Measurements from ENCODE around the gene MSI2.

The MSI2 gene

DNA sequence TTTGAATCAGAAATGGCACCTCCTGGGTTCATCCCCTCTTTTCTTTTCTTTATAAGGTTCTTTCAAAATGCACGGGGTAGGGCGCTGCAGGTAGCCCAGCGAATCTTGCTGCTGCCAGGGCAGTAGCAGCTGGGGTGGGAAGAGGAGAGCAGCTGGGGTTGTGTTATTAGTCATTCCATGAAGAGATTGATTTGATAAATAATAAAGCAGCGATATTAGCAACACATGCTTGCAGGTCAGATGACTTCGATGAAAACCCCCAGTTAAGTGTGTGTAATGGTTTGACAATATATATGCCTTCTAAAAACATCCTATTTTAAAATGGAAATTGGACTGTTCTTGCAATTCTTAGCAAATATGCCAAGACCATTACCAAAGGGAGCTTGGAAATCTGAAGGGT lies 288.1 kb downstream of the MSI2 start:
- H4K20me1 ChIP-seq (ENCODE audit: control insufficient read depth, insufficient read depth, low read depth, low read length), result no peaks in the 10 kb centered on the region
- peaks cover 35% of the 10 kb centered on the region for H3K79me2 ChIP-seq (ENCODE audit: control insufficient read depth, low read length)
- no peaks in the 10 kb centered on the region for H3K27me3 ChIP-seq (ENCODE audit: control insufficient read depth, low read length)
- peak overlapping the region; percentile 51 for H3K4me3 ChIP-seq (ENCODE audit: low read length)
- peak overlapping the region; percentile 66 for H3K4me2 ChIP-seq (ENCODE audit: low read length)
- peak overlapping the region; percentile 75 for H3K27ac ChIP-seq (ENCODE audit: low read depth, low read length)
- H3K36me3 ChIP-seq (ENCODE audit: control insufficient read depth, low read length), result peaks cover 5% of the 10 kb centered on the region
- no peaks in the 10 kb centered on the region for H3K9me2 ChIP-seq (replicated peaks; ENCODE audit: control insufficient read depth, low read length)
- no peaks in the 10 kb centered on the region for H3K9me3 ChIP-seq (ENCODE audit: control insufficient read depth, insufficient read depth, low read length)
- TF ChIP-seq EZH2phosphoT487 (IDR thresholded peaks at IDR 0.05; ENCODE audit: borderline replicate concordance, low read length) (no peak), CTCF (IDR thresholded peaks at IDR 0.05; ENCODE audit: low read depth, low read length, poor library complexity, severe bottlenecking) (no peak)
- H3K4me1 ChIP-seq (ENCODE audit: control insufficient read depth, low read length), result peaks cover 82% of the 10 kb centered on the region
- H3F3A ChIP-seq (ENCODE audit: control insufficient read depth, insufficient read depth), result peaks cover 26% of the 10 kb centered on the region

GRCh38 chr17:57544834-57545463 lies 288.6 kb downstream of the MSI2 start:
- Histone ChIP-seq H3K36me3 (ENCODE audit: control insufficient read depth, low read length) (peaks cover 8% of the 10 kb centered on the region), H3K4me1 (ENCODE audit: control insufficient read depth, low read length) (peaks cover 88% of the 10 kb centered on the region), H3K4me3 (ENCODE audit: low read length) (peak overlapping the region; percentile 51), H3K79me2 (ENCODE audit: control insufficient read depth, low read length) (peaks cover 41% of the 10 kb centered on the region), H3K27me3 (ENCODE audit: control insufficient read depth, low read length) (no peaks in the 10 kb centered on the region), H3K9me3 (ENCODE audit: control insufficient read depth, insufficient read depth, low read length) (no peaks in the 10 kb centered on the region), H3K4me2 (ENCODE audit: low read length) (peak overlapping the region; percentile 66), H3K27ac (ENCODE audit: low read depth, low read length) (peak overlapping the region; percentile 75), H3F3A (ENCODE audit: control insufficient read depth, insufficient read depth) (peaks cover 25% of the 10 kb centered on the region), H3K9me2 (replicated peaks; ENCODE audit: control insufficient read depth, low read length) (no peaks in the 10 kb centered on the region), H4K20me1 (ENCODE audit: control insufficient read depth, insufficient read depth, low read depth, low read length) (no peaks in the 10 kb centered on the region)
- TF ChIP-seq CTCF (IDR thresholded peaks at IDR 0.05; ENCODE audit: low read depth, low read length, poor library complexity, severe bottlenecking), result no peak
- TF ChIP-seq EZH2phosphoT487 (IDR thresholded peaks at IDR 0.05; ENCODE audit: borderline replicate concordance, low read length), result no peak

- Histone ChIP-seq H3K4me1 (ENCODE audit: control insufficient read depth, low read length) (peaks cover 93% of the 10 kb centered on the region), H3K27me3 (ENCODE audit: control insufficient read depth, low read length) (no peaks in the 10 kb centered on the region), H3K9me3 (ENCODE audit: control insufficient read depth, insufficient read depth, low read length) (no peaks in the 10 kb centered on the region), H3K9me2 (replicated peaks; ENCODE audit: control insufficient read depth, low read length) (no peaks in the 10 kb centered on the region), H4K20me1 (ENCODE audit: control insufficient read depth, insufficient read depth, low read depth, low read length) (no peaks in the 10 kb centered on the region), H3F3A (ENCODE audit: control insufficient read depth, insufficient read depth) (peaks cover 30% of the 10 kb centered on the region), H3K36me3 (ENCODE audit: control insufficient read depth, low read length) (peaks cover 17% of the 10 kb centered on the region), H3K4me2 (ENCODE audit: low read length) (peak overlapping the region; percentile 66), H3K4me3 (ENCODE audit: low read length) (no peak overlapping the region), H3K27ac (ENCODE audit: low read depth, low read length) (peak overlapping the region; percentile 75), H3K79me2 (ENCODE audit: control insufficient read depth, low read length) (peaks cover 50% of the 10 kb centered on the region)
- TF ChIP-seq EZH2phosphoT487 (IDR thresholded peaks at IDR 0.05; ENCODE audit: borderline replicate concordance, low read length) (no peak), CTCF (IDR thresholded peaks at IDR 0.05; ENCODE audit: low read depth, low read length, poor library complexity, severe bottlenecking) (no peak)
These were observed 289.5 kb downstream of the MSI2 start for GRCh38 chr17:57545731-57546342.

Measured in DOHH2 (cell line).